T-helper 2 cell (primary cell): ENCODE measurements around the gene SORCS2.
"Not testable (repeated sequence)": the region's sequence is repeated elsewhere in the genome, so short reads cannot be mapped to it uniquely, and the experiment has no call there.

ENCODE experiments used
- DNase-seq, 5 experiments: peaks; one replicate each; pipeline versions ENCODE4 v3.0.0 to v3.0.0-alpha.2; 2012 to 2022

SORCS2 gene

DNA sequence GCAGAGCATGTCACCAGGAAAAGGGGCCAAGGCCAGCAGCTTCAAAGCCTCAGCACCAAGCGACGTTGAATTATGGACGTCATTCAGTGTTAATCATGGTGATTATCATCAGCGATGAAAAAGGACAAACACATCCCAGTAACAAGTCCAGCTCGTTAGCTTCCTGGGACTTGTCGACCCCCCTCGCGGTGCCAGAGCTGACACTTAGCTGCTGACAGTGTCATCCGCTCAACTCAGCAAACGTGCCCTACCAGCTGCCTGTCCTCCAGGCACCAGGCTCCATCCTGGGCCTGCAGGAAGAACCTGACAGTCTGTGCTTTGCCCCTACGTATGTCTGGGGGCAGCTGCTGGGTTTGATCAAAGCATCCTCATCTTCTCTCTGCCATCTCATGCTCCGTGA is 379.4 kb downstream of the SORCS2 start:
- DNase-seq: no peak

DNA sequence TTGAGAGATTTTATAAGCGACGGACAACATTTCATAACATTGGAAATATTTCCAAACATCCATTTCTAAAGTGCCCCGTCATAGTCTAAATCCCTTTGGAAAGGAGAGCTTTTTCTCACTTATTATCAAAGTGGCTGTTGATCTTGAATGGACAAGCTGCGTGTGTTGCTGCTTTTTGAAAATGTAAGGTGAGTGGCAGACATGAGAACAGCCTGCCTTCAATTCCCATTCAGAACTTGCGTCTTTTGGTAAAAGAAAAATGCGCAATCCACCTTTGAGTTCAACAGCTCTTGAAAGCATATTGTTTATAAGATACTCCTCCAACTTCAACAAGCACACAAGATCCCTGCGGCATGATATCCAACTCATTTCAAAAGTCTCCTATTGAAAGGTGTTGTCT is 380.6 kb downstream of the SORCS2 start:
- DNase-seq: no peak

DNA sequence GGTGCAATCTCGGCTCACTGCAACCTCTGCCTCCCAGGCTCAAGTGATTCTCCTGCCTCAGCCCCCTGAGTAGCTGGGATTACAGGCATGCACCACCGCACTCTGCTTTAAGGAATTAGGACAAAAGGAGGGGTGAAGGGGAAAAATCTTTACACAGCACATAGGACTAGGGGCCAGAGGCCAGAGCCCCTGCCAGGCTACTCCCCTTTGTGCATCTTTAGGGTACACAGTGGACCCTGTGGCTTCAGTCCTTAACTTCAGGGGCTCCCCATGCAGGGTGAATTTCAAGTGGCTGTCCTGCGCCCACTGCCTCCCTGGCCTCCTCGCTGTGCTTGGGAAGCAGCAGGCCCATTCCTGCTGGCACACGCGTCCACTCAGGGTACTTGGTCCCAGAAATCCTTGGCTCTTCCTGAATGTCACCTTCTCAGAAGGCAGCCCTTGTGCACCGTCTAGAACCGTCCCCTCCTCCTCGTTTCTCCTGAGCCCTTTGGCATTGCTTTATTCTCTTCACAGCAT is 381.3 kb downstream of the SORCS2 start:
- DNase-seq: no peak

DNA sequence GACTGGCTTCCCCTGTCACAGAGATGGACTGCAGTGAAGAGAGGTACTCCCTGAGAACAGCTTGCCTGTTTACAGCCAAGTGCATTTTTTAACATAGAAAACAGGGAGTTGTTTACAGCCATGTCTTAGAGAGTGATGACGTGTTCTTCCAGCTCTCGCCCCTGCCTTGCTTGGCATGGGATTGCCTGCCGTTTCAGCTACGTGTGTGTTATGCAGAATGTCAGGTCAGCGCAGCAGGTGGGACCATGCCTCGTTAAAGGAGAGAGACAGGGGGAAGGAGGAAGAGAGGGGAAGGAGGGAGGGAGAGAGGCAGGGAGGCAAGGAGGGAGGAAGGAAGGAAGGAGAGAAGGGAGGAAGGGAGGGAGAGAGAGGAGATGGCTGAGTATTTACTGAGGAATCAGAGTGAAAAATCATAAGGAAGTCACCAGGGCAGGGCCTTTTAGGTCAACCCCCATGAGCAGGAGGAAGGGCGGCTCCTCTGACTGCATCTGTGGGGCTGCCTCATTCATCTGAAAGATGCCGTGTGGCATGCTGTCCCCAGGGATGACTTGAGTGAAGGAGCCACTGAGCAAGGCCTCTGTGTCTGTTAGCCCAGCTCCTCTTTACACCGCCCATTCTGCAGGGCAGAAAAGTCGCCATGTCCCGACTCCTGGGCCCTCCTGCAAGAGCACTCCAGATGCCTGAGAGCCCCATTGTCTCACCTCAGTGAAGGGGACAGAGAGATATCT is 382.1 kb downstream of the SORCS2 start:
- DNase-seq: no peak

DNA sequence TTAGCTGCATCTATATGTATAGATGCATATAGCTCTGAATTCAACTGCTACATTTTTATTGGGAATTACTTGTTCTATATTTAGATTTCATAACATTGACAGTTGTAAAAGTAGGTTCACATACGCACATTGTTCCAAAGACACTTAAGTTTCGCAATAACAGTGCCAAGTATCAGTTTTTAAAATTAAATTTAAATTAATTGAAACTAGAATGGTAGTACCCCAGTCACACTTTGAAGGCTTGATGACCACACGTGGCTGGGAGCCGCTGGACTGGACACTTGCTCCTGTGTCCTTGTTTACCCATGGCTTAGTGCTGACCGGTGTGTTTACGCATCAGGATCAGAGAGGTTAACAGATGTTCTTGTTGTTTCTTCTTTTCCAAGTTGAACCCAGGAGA is 383.1 kb downstream of the SORCS2 start:
- no peak for DNase-seq

DNA sequence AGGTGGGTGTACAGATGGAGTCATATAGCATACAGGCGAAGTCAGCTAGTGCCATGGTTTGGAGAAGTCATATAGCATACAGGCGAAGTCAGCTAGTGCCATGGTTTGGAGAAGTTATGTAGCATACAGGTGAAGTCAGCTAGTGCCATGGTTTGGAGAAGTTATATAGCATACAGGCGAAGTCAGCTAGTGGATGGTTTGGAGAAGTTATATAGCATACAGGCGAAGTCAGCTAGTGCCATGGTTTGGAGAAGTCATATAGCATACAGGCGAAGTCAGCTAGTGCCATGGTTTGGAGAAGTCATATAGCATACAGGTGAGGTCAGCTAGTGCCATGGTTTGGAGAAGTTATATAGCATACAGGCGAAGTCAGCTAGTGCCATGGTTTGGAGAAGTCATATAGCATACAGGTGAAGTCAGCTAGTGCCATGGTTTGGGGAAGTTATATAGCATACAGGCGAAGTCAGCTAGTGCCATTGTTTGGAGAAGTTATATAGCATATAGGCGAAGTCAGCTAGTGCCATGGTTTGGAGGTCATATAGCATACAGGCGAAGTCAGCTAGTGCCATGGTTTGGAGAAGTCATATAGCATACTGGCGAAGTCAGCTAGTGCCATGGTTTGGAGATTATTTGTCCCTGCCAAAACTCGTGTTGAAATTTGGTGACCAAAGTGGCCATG is 385.2 kb downstream of the SORCS2 start:
- DNase-seq: not testable (repeated sequence)

DNA sequence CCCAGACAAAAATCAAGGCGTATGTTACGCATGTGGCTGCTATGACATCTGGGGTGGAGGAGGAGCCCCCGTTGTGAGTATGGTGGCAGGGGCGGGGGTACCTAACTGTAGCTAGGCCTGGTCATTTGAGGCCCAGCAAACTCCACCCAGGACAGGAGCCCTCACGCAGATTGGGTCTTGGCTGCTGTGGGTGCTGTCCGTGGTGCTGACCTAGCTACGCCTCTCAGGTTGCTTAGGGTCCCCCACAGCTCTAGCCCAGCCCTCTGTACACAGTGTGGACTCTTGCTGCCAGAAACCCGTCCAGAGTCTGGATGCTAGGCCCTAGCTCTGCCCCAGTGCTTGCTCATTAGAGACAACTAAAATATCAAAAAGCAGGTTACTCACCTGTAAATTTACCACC is 389.1 kb downstream of the SORCS2 start:
- peak in 1 of 5 experiments; percentile 9 for DNase-seq

DNA sequence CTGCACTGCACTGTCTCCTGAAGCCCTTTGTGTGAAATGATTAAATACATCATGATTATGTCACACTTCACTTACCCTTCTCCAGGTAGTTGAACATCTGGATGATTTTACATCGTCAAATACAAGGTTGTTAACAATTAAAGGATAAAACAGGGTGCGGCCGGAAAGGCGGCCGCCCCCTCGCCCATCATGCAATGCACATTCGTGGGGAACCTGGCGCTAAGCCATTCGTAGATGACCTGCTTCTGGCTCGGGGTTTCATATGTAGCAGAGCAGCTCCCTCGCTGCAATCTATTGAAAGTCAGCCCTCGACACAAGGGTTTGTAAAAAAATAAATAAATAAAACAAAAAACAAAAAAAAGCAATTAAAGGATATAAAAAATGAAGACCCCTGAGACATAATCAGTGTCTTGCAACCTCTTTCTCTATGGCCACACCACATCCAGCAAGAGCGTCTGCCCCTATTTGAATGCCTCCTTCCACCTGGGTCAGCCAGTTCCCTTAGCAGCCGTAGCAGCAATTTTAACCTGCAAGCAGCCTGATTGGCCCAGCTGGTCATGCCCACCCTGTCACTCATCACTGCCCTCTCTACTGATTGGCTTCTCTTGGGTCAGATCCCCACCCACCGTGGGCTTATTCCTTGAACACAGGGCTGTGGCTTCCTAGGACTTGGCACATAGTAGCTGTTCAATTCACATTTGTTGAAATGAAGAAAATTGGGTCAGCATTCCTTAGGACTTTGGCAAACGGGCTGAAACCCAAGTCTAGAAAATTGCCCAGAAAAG is 390.2 kb downstream of the SORCS2 start:
- DNase-seq: no peak

DNA sequence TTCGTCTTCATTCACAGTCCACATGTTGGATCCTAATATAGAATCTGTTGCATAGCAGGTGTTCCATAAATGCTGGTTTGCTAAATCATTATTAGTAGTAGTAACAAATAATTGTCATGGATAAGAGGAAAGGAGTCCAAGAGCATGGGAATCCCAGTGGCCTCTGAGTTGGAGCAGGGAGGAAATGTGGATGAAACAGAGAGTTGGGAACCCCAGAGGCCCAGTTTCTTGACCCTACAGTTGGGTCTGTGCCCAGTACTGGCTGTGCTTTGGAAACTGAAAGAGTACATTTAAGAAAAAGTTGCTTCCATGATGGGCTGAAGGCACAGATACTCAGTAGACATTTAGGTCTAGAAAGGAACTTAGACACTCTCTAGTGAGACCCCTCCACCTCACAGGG is 391.8 kb downstream of the SORCS2 start:
- no peak for DNase-seq

DNA sequence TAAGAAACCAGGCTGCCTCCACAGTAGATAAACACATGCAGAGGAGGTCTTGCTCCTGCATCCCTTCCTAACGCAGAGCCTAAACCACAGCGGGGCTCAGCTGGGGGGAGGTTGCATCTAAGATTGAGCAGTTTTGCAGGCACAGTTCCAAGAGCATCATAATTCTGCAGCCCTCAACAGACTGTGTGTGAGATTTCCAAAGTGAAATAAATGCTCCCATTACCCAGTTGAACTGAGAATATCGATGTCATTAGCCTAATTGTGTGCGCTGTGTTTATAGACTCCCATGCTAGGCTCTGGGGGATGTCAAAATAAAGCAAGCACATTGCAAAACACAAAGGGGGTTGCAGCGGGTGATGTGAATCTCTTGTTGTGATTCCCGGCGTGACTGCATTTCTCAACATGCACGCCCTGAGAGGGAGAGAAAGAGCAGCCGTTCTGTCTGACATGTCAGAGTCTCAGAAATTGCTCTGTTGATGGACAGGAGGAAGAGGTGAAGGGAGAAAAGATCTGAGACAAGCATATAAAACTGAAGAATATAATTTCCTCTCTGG is 392.3 kb downstream of the SORCS2 start:
- DNase-seq: no peak

DNA sequence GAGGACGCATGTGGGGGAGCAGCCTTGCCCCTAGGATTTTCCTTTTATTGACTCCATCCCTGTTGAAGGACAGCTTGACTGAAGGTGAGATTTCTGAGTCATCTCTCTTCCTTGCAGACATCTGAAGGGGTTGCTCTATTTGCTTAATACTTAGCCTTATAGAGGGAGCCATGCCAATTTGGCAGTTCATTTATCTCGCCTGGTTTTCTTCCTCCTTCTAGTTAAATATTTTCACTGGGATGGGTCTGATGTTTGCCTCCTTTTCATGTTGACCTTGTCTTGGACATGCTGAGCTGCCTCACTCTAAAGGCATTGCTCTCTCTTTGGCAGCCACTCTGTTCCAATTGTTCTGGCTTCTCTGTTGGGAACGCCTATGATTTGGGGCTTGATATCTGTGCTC is 393.4 kb downstream of the SORCS2 start:
- DNase-seq: no peak

DNA sequence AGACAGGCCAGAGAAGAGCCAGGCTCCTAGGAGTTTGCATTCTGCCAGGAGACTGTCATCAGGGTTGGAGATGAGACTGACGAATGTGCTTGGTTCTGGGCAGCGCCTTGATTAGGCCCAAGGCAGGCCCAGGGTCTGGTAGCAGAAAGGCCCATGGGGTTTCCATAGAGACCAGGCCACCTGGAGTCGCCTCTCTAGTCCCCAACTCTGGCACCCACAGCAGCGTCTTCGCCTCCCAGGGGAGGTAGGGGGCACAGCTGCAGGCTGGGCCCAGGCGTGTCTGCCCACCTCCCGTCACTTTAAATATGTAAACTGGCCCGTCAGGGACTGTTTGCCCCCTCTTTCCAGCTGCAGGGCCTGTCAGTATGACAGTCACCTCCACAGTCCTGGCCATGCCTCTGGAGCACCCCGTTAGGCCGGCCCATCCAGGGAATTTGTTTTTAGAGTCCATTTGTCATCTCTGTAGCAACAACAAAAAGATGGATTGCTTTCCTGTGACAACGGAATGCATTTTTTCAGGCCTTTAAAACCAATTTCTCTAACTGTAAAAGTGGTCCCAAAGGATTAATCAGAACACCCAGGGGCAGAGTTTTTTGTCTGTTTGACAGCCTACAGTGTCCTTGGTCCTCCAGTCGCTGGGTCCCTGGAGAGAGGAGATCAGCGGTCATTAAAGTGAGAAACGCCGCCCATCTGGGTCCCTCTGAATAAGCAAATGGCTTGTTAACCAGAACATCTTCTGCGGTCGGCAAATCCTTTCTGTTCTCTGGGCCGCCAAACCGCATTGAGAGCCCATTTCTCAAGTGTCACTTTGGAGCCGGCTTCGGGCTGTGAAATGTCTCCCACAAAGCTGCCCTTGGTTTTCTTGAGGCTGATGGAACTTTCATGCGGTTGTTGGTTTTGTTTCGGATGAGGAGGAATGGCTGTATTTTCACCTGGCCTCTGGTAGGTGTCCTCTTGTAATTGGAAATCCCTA is 395.4 kb downstream of the SORCS2 start:
- DNase-seq: no peak

DNA sequence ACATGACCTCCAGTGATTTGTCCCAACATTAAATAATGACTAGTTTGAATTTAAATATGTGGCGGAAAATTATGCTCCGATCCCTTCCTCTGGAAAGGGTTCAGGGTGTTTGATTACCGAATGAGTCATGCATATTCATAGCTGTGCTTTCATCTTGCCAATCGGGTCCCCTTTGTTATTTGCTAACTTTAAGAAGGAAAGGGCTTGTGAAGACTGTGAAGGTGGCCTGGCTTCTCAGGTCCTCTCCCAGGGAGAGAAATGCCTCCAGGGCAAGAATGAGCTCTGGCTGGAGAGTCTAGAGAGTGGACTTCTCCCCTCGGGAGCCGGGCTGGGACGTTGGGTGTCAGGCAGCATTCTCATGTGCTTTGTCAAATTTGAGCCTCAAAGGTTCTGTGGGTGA is 397.9 kb downstream of the SORCS2 start:
- no peak for DNase-seq

DNA sequence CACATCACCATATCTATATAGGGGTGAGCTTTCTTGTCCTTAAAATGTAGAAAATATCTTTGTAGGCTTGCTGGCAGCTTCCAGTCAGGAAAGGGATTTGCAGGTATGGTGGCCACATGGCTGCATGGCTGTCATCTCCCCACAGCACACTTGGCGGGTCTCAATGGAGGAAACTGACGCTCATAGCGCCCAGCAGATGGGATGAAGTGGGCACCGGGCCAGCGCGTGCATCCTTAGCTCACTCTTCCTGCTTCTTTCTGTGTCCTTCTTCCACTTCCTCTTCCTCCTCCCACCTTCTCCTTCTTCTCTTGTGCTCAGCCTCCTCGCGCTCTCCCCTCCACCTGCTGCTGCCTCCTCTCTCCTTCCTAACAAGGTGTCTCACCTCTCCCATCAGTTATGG is 398.6 kb downstream of the SORCS2 start:
- DNase-seq: no peak

DNA sequence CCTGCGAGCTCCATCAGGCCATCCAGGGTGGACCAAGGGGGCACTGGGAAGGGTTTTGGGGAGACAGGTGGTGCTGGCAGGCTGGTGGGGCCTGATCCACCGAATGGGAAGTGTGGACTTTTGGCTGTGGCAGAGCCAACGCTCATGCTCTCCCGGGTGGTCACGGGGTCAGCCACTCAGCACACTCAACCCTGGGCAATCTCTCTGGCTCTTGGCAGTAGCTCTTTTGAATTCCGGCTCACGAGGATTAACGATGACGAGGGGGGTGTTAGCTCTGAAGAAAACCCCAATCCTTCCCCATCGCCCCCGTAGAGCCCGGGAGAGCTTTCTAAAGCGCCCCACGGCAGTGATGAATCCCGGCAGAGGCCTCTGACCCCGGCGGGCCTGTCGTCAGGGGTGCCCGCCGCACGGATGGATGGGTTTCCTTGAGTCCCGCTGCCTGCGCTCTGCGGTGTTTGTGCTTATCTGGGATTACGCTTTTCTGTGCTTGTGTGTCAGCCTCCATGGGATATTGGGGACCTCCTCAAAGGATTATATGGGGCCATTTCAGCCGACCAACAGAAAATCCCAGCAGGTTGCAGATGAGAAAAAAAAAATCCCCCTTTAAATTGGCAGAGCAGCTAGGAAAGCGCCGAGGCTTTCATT is 399.2 kb downstream of the SORCS2 start:
- DNase-seq: no peak

DNA sequence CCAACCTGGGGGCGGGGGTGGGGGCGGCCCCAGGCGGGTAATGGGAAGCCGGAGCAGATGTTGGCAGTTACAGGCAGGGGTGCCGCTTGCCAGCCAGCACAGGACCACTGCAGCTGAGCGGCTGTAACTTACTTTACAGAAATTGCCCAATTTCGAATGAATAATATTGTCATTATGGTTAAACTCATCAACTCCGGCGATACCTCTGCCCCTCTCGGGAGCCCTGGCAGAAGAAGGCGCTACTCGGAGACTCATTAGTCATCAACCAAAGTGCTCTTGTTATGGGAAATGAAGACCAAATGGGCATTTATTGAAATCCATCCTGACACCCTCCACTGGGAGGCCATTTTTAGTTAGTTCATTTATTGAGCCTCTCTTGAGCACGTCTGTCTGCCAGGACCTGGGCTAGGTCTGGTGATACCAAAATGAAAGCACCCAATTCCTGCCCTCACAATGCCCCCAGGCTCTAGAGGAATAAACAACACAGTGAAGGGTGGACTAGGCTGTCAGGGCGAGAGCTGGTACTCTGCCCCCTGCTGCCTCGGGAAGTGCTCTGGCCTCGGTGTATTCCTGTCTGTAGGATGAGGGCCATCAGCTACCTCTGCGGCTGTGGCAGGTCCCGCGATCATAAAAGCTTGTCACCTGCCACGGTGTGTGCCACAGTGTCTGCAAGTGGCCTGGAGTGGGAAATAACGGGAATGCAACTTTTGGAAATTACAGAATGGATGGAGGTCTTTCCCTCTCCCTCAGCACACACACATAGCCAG is 401.5 kb downstream of the SORCS2 start:
- DNase-seq: no peak

DNA sequence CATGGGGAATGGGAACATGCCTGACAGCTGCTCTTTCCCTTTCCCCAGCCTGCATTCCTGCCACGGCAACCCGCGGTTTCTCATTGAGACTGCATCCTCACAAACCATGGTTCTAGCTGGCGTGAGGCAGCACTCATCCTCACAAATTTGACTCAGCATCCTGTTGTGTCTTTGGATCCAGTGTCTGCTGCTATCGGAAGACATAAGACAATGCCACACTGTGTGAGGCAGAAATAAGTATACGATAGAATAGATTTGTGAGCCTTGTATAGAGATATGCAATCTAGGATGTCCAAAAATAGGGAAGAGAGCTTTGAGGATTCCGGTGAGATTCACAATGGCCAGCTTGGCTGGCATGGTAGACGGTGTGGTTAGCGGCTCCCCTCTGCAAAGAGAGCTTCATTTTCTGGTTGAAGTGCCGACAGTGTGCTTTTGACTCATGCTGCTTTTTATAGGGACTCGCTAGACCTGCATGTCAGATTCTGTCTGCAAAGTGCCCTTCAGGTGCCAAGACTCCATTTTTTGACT is 403.7 kb downstream of the SORCS2 start:
- no peak for DNase-seq

DNA sequence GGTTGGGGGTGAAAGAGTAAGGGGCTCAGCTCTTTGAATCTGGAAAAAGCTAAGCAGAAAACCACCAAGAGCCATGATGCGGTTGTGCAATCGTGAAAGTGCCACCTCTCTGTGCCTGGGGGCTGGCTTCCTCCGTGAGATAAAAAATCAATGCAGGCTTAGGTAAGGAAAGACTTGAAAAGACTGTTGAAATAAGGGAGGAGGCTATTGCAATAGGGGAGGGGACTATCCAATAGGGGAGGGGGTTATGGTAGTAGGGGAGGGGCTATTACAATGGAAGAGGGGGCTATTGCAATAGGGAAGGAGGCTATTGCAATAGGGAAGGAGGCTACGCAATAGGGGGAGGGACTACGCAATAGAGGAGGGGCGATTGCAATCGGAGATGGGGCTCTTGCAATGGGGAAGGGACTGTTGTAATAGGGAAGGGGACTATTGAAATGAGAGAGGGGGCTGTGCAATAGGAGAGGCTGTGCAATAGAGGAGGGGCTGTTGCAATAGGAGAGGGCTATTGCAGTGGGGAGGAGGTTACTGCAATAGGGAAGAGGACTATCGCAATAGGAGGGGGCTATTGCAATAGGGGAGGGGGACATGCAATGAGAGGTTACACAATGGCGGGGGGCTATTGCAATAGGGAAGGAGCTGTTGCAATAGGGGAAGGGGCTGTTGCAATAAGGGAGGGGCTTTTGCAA is 404.7 kb downstream of the SORCS2 start:
- DNase-seq: no peak

DNA sequence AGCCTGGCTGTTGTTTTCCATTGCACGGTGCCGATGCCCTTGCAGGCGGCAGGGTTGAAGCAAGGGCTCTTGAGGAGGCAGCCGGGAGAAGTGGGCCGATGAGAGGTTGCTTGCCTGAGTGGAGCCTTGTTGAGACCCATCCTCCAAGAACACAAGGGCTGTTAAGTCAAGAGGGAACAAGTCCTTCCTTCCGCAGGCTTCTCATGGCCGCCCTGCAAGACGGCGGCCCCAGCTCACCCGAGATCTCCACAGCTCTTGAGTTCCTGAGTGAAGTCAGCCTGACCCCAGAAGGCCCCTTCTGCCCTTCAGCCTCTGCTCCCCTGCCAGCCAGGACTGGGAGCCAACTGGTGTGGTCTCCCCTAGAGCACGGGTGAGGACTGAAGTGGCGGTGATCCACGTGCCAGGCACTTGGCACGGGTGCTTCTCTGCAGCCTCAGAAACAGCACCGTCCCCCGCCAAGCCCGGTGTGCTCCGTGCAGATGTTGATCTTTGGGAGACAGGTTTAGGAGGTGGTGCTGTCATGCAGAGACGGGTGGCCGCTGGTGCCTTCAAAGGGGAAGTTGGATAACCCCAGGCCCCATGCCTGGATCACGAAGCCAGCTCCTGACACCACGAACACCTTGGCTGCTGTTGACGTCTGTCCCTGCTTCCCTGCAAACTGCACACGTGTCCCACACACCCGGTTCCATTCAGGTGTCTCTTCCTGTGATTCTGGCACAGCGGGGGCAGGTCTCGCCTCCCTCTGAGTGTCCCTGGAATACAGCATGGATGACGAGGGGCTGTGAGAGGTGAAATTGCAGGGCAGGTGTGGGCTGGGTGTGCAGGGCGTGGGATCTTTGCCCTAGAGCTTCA is 406.8 kb downstream of the SORCS2 start:
- no peak for DNase-seq
